Dendritic cell treated with granulocyte-macrophage colony-stimulating factor and Interleukin-4, amounts not matched to agents 40 ng/mL and 50 ng/mL, for 4 days (primary cell): ENCODE results near the gene ICAM4.
A peak's percentile ranks its signal among the peaks of the same experiment; 100 is the strongest.
"Not testable (repeated sequence)": the region's sequence is repeated elsewhere in the genome, so short reads cannot be mapped to it uniquely, and the experiment has no call there.

Experiments used
- H3K27ac Mint-ChIP-seq: one replicate; pipeline ENCODE4 v1.8.0; 2022; ENCODE audit warnings: mild to moderate bottlenecking, mixed read lengths
- H3K27me3 Mint-ChIP-seq: one replicate; pipeline ENCODE4 v1.8.0; 2022; ENCODE audit warnings: mild to moderate bottlenecking, mixed read lengths
- H3K36me3 Mint-ChIP-seq: one replicate; pipeline ENCODE4 v1.8.0; 2022; ENCODE audit warnings: low read depth, mixed read lengths
- H3K4me1 Mint-ChIP-seq: one replicate; pipeline ENCODE4 v1.8.0; 2022; ENCODE audit warnings: low read depth, mixed read lengths
- H3K4me3 Mint-ChIP-seq: one replicate; pipeline ENCODE4 v1.8.0; 2022; ENCODE audit warnings: mild to moderate bottlenecking, moderate library complexity, mixed read lengths
- H3K9me3 Mint-ChIP-seq: one replicate; pipeline ENCODE4 v1.8.0; 2022; ENCODE audit warnings: mixed read lengths
- intact Hi-C: fragments of 100-400 bp; cut with micrococcal nuclease; formaldehyde crosslinking; loops from one replicate; pipeline ENCODE4 v1.15.0; 2022

Gene ICAM4

GRCh38 chr19:10277795-10278589 lies 8.8 kb upstream of the ICAM4 start:
- Mint-ChIP-seq H3K36me3 (peaks cover 100% of the 10 kb centered on the region), H3K27ac (peak overlapping the region; percentile 53), H3K27me3 (no peaks in the 10 kb centered on the region), H3K4me1 (peaks cover 63% of the 10 kb centered on the region), H3K9me3 (no peaks in the 10 kb centered on the region), H3K4me3 (peak overlapping the region; percentile 37)
- intact Hi-C loops: no loop called here

GRCh38 chr19:10278935-10279334 lies 7.8 kb upstream of the ICAM4 start:
- H3K36me3 Mint-ChIP-seq: peaks cover 100% of the 10 kb centered on the region
- H3K4me1 Mint-ChIP-seq: peaks cover 69% of the 10 kb centered on the region
- peak overlapping the region; percentile 43 for H3K27ac Mint-ChIP-seq
- no peaks in the 10 kb centered on the region for H3K9me3 Mint-ChIP-seq
- intact Hi-C loops: no loop called here
- peak overlapping the region; percentile 17 for H3K4me3 Mint-ChIP-seq
- H3K27me3 Mint-ChIP-seq: no peaks in the 10 kb centered on the region

DNA sequence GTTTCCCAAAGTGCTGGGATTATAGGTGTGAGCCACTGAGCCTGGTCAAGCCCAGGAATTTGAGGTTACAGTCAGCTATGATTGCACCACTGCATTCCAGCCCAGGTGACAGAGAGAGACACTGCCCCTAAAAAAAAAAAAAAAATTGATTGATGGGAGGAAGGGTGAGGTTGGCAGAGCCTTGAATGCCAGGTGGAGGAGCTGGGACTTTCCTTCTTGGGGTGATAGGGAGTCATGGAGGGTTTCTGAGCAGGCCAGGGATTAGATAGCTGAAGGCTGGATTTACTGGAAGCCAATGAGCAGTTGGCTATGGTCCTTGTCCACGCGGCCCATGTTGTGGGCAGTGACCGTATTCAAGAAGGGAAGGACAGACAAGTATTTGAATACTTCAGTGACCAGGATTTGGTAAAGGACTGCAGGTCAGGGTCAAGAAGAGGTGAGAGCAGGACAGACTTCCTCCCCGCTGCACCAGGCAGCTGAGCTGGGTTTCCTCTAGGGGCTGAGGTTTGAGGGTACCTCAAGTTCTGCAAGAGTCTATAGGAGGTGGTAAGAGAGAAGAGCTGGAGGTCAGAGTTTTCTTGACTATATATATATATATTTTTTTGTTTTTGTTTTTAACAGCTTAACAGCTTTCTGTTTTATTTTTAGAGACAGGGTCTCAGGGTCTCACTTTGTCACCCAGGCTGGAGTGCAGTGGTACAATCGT lies 6.9 kb upstream of the ICAM4 start:
- Mint-ChIP-seq H3K27ac (peak overlapping the region; percentile 68), H3K4me3 (no peak overlapping the region), H3K4me1 (peaks cover 69% of the 10 kb centered on the region), H3K36me3 (peaks cover 100% of the 10 kb centered on the region), H3K27me3 (no peaks in the 10 kb centered on the region), H3K9me3 (no peaks in the 10 kb centered on the region)
- intact Hi-C loops: no loop called here

- H3K27ac Mint-ChIP-seq, H3K27me3 Mint-ChIP-seq, H3K9me3 Mint-ChIP-seq, H3K4me3 Mint-ChIP-seq, intact Hi-C loops: not testable (repeated sequence)
- H3K4me1 Mint-ChIP-seq: peaks cover 74% of the 10 kb centered on the region
- H3K36me3 Mint-ChIP-seq: peaks cover 95% of the 10 kb centered on the region
Measured at GRCh38 chr19:10282043-10282442, 4.7 kb upstream of the ICAM4 start.

GRCh38 chr19:10283301-10284064 lies 3.3 kb upstream of the ICAM4 start:
- no peaks in the 10 kb centered on the region for H3K9me3 Mint-ChIP-seq
- no peaks in the 10 kb centered on the region for H3K27me3 Mint-ChIP-seq
- intact Hi-C loops: no loop called here
- peaks cover 81% of the 10 kb centered on the region for H3K36me3 Mint-ChIP-seq
- H3K27ac Mint-ChIP-seq: no peak overlapping the region
- peaks cover 75% of the 10 kb centered on the region for H3K4me1 Mint-ChIP-seq
- no peak overlapping the region for H3K4me3 Mint-ChIP-seq

DNA sequence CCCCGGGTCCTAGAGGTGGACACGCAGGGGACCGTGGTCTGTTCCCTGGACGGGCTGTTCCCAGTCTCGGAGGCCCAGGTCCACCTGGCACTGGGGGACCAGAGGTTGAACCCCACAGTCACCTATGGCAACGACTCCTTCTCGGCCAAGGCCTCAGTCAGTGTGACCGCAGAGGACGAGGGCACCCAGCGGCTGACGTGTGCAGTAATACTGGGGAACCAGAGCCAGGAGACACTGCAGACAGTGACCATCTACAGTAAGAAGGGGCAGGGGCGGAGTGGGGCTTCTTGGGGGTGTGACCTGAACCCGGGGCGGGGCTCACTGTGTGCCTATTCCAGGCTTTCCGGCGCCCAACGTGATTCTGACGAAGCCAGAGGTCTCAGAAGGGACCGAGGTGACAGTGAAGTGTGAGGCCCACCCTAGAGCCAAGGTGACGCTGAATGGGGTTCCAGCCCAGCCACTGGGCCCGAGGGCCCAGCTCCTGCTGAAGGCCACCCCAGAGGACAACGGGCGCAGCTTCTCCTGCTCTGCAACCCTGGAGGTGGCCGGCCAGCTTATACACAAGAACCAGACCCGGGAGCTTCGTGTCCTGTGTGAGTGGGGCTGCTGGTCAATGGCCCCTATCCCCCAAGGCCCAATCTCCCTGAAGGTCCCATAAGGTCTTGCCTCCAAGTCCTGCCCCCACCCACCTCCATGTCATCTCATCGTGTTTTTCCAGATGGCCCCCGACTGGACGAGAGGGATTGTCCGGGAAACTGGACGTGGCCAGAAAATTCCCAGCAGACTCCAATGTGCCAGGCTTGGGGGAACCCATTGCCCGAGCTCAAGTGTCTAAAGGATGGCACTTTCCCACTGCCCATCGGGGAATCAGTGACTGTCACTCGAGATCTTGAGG lies 2.4 kb upstream of the ICAM4 start:
- Mint-ChIP-seq H3K4me3 (no peak overlapping the region), H3K36me3 (peaks cover 73% of the 10 kb centered on the region), H3K4me1 (peaks cover 75% of the 10 kb centered on the region), H3K27me3 (peaks cover 6% of the 10 kb centered on the region), H3K27ac (peak overlapping the region; percentile 81), H3K9me3 (no peaks in the 10 kb centered on the region)
- intact Hi-C loops: no loop called here

- H3K4me3 Mint-ChIP-seq: no peak overlapping the region
- intact Hi-C loops: no loop called here
Measured at GRCh38 chr19:10284960-10285278, 1.8 kb upstream of the ICAM4 start.

GRCh38 chr19:10285393-10285792 lies 1.4 kb upstream of the ICAM4 start:
- H3K4me1 Mint-ChIP-seq: peaks cover 73% of the 10 kb centered on the region
- peaks cover 17% of the 10 kb centered on the region for H3K27me3 Mint-ChIP-seq
- intact Hi-C loops: no loop called here
- peak overlapping the region; percentile 81 for H3K27ac Mint-ChIP-seq
- peak overlapping the region; percentile 41 for H3K4me3 Mint-ChIP-seq
- H3K36me3 Mint-ChIP-seq: peaks cover 62% of the 10 kb centered on the region
- H3K9me3 Mint-ChIP-seq: no peaks in the 10 kb centered on the region

More at GRCh38 chr19:10284960-10285278, 1.8 kb upstream of the ICAM4 start:
- H3K27me3 Mint-ChIP-seq: peaks cover 12% of the 10 kb centered on the region
- peaks cover 66% of the 10 kb centered on the region for H3K36me3 Mint-ChIP-seq
- H3K4me1 Mint-ChIP-seq: peaks cover 73% of the 10 kb centered on the region
- H3K27ac Mint-ChIP-seq: peak overlapping the region; percentile 81
- no peaks in the 10 kb centered on the region for H3K9me3 Mint-ChIP-seq

DNA sequence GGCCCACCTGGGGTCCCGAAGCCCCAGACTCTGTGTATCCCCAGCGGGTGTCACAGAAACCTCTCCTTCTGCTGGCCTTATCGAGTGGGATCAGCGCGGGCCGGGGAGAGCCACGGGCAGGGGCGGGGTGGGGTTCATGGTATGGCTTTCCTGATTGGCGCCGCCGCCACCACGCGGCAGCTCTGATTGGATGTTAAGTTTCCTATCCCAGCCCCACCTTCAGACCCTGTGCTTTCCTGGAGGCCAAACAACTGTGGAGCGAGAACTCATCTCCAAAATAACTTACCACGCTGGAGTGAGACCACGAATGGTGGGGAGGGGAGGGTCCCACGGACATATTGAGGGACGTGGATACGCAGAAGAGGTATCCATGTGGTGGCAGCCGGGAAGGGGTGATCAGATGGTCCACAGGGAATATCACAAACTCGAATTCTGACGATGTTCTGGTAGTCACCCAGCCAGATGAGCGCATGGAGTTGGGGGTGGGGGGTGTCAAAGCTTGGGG lies 2.0 kb downstream of the ICAM4 start:
- Mint-ChIP-seq H3K27me3 (peaks cover 42% of the 10 kb centered on the region), H3K4me1 (peaks cover 97% of the 10 kb centered on the region), H3K36me3 (peaks cover 38% of the 10 kb centered on the region), H3K27ac (peak overlapping the region; percentile 67), H3K9me3 (no peaks in the 10 kb centered on the region), H3K4me3 (peak overlapping the region; percentile 73)
- intact Hi-C loops: no loop called here

DNA sequence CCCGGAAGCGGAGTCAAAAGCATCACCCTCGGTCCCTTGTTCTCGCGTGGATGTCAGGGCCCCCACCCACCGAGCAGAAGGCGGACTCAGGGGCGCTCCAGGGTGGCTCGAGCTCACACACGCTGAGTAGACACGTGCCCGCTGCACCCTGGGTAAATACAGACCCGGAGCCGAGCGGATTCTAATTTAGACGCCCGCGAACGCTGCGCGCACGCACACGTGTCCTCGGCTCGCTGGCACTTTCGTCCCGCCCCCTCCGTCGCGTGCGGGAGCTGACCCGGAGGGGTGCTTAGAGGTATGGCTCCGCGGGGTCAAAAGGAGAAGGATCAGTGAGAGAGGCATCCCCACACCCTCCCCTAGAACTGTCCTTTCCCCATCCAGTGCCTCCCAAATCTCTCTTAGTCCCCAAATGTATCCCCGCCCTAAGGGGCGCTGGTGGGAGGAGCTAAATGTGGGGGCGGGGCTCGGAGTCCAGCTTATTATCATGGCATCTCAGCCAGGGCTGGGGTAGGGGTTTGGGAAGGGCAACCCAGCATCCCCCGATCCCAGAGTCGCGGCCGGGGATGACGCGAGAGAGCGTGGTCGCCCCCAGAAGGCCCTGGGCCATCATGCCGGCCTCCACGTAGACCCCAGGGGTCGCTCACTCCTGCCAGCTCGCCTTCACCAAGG lies 2.5 kb downstream of the ICAM4 start:
- Mint-ChIP-seq H3K27ac (peak overlapping the region; percentile 67), H3K27me3 (peaks cover 48% of the 10 kb centered on the region), H3K9me3 (no peaks in the 10 kb centered on the region)

GRCh38 chr19:10289836-10290356 lies 3.1 kb downstream of the ICAM4 start, which contains the start of gene ICAM5:
Gene ICAM5 (plus strand): TSS chr19:10289952. CDS start chr19:10290044, 92 bp downstream.
- Mint-ChIP-seq H3K4me1 (peaks cover 97% of the 10 kb centered on the region), H3K27me3 (peaks cover 54% of the 10 kb centered on the region), H3K4me3 (peak within 1 kb of the TSS; percentile 73), H3K9me3 (no peaks in the 10 kb centered on the region), H3K27ac (peak within 1 kb of the TSS; percentile 67), H3K36me3 (peaks cover 36% of the 10 kb centered on the region)
- intact Hi-C loops: loop anchor here (5.0 kb wide), 1 partner anchor 42 kb away; the partner anchor contains the start of gene RAVER1

More for the DNA sequence above, 2.5 kb downstream of the ICAM4 start:
- intact Hi-C loops: no loop called here
- Mint-ChIP-seq H3K36me3 (peaks cover 38% of the 10 kb centered on the region), H3K4me1 (peaks cover 97% of the 10 kb centered on the region), H3K4me3 (peak overlapping the region; percentile 73)

DNA sequence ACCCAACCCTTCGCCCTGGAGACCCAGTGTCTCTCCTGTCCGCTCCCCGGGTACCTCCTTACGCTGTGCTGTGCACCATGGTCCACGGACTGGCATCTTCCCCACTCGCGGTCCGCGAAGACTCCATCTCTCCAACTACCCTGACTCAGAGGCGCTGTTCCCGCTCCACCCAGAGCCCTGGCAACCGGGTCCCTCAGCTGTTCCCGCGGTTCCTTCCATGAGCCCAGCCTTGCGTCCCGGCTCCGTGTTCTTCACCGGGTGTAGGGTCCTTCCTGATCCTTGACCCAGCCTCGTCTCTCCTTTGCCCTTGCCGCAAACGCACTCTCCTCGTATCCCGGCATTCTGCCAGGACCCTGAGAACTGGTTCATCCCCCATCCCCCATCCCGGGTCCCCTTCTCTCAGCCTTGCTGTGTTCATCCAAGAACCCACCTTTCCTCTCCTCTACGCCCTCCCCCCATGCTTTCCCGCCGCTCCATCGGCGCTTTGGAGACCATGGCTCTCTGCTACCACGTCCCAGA lies 3.7 kb downstream of the ICAM4 start:
- Mint-ChIP-seq H3K9me3 (no peaks in the 10 kb centered on the region), H3K27ac (peak overlapping the region; percentile 67), H3K27me3 (peaks cover 59% of the 10 kb centered on the region), H3K4me1 (peaks cover 97% of the 10 kb centered on the region), H3K4me3 (peak overlapping the region; percentile 73), H3K36me3 (peaks cover 30% of the 10 kb centered on the region)
- intact Hi-C loops: loop anchor here (5.0 kb wide), 1 partner anchor 42 kb away; the partner anchor contains the start of gene RAVER1
